Heart right ventricle (tissue), 16 donors: Measurements from ENCODE around the gene PNMA6E. TPM values are rescaled to one million over a fixed set of nuclear protein-coding genes. Genes with fewer than 3 reads are reported as not detected.

Experiments used
- ATAC-seq, 8 donors: fragments of 200-7000 bp; cut with Tn5 transposase; one replicate each; pipeline ENCODE4 v1.9.1; 2020; ENCODE audit warnings: mild to moderate bottlenecking in 8 of 8, moderate library complexity in 8 of 8, moderate number of reproducible peaks in 1 of 8
- DNase-seq, 2 donors: peaks; one replicate each; pipeline ENCODE4 v3.0.0-alpha.2; 2020
- H3K27ac ChIP-seq, 10 donors: fragments of 200-600 bp; sonication (generic) in 2 of 10; one replicate each; pipeline versions ENCODE4 v1.5.0 to v1.8.0; 2020 to 2022; ENCODE audit warnings: mild to moderate bottlenecking in 3 of 10
- H3K27me3 ChIP-seq, 7 donors: fragments of 200-600 bp; one replicate each; pipeline ENCODE4 v1.8.0; 2021 to 2022; ENCODE audit warnings: mild to moderate bottlenecking in 2 of 7
- H3K36me3 ChIP-seq, 9 donors: fragments of 200-600 bp; sonication (generic) in 1 of 9; one replicate each; pipeline versions ENCODE4 v1.5.0 to v1.8.0; 2020 to 2022; ENCODE audit warnings: mild to moderate bottlenecking in 2 of 9
- H3K4me1 ChIP-seq, 9 donors: fragments of 200-600 bp; sonication (generic) in 1 of 9; one replicate each; pipeline versions ENCODE4 v1.5.0 to v1.8.0; 2020 to 2022; ENCODE audit warnings: mild to moderate bottlenecking in 4 of 9
- H3K4me3 ChIP-seq, 10 donors: fragments of 200-600 bp; sonication (generic) in 2 of 10; one replicate each; pipeline versions ENCODE4 v1.5.0 to v1.8.0; 2020 to 2022; ENCODE audit warnings: mild to moderate bottlenecking in 7 of 10, moderate library complexity in 2 of 10
- H3K9me3 ChIP-seq, 11 donors: fragments of 200-600 bp in 10 of 11; sonication (generic) in 2 of 11; one replicate each; pipeline versions ENCODE4 v1.5.0 to v1.8.0; 2013 to 2022; ENCODE audit warnings: mild to moderate bottlenecking in 2 of 11, control low read depth in 1 of 11, moderate library complexity in 1 of 11
- WGBS, 2 donors: extraction: QIAGEN DNeasy Blood & Tissue Kit; methylation state at CpG; one replicate each; pipeline ENCODE4 v1.1.7; 2013; ENCODE audit warnings: inconsistent platforms in 1 of 2; 5-methylcytosine and 5-hydroxymethylcytosine counted together
- intact Hi-C, 10 donors: fragments of 100-400 bp; cut with DNase I; formaldehyde crosslinking; loops; one replicate each; pipeline versions ENCODE4 v1.11.1 to v1.14.2; 2022
- polyA plus RNA-seq, 2 donors: library from polyadenylated mRNA; stranded (reverse); fragments of 200-250 nt; gene quantifications; one replicate each; pipeline ENCODE4 v1.2.3, GENCODE V29; 2013
- total RNA-seq, 10 donors: library from RNA; stranded (reverse); fragmentation: NEBNext Ultra II Directional in 3 of 10; extraction: Animal tissue kit (Norgen Biotek cat#: 25700) in 3 of 10; gene quantifications; one replicate each; pipeline versions ENCODE4 v1.2.1 to v1.2.4, GENCODE V29; 2021 to 2023
- TF ChIP-seq, protein P1 (sequence below), 9 donors: fragments of 200-600 bp; sonication (generic) in 2 of 9; IDR thresholded peaks; one replicate each; pipeline versions ENCODE4 v1.5.0 to v1.8.0; 2021 to 2022; ENCODE audit warnings: antibody characterized with exemption in 9 of 9, mild to moderate bottlenecking in 5 of 9, moderate library complexity in 1 of 9
- donor health status: Arrhythmogenic right ventricular cardiomyopathy.
- donor health status: ischemic (EF 13 %, LVEDD 7.1; RV severe dilation, severe dysfunction).
- donor health status: healthy with polysubstance abuse.
- donor health status: DM: no; HTN: yes; CAD: no.
- donor health status: DM: no; HTN: no; CAD: no.
- donor health status: ischemic (EF 25% LVEDD 6.9; RV normal size, moderate dysfunction).
- donor health status: ischemic (EF 25% LVEDD 5.7; RV mildly dilated, moderate dysfunction).
- donor health status: healthy.
- donor health status: DM: yes; HTN: yes; CAD: no.
- donor health status: Ischemic cardiomyopathy.
- donor health status: ischemic (EF 35%, LVEDD 5.7; RV mildly dilated, moderate dysfunction).
- donor health status: nonischemic (EF 11% LVEDD 7.7; RV severe dilation, severe dysfunction).
- donor health status: DM: yes; HTN: yes; CAD: no.
- donor health status: PGD.
- donor health status: ischemic (EF 29% LVEDD 5.4; RV normal size, mild dysfunction).
- donor health status: nonischemic (EF 23%, LVEDD 6.1; RV moderate dilation, normal function).

PNMA6E gene
- total and polyA plus RNA-seq, 12 donors: not detected

DNA sequence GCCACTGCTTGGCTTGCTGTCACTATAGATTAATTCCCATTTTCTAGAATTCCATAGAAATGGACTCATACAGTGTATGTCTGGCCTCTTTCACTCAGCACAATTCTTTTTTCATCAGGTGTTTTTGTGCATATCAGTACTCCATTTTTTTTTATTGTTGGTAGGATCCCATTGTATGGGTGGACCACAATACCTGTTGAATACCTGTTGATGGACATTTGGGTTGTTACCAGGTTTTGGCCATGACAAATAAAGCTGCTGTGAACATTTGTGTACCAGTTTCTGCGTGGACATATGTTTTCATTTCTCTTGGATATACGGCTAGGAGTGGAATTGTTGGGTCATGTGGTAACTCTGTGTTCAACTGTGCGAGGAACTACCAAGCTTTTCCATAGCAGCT, 25.1 kb upstream of the PNMA6E start:
- Histone ChIP-seq H3K4me1 (no peaks in the 10 kb centered on the region), H3K27ac (no peak overlapping the region), H3K27me3 (peaks cover 0 to 8% (median 0%) of the 10 kb centered on the region in 7 donors), H3K36me3 (no peaks in the 10 kb centered on the region), H3K4me3 (no peak overlapping the region), H3K9me3 (peaks cover 0 to 10% (median 0%) of the 10 kb centered on the region in 11 donors)
- no peak for ATAC-seq
- DNase-seq: no peak
- TF ChIP-seq, protein P1, sequence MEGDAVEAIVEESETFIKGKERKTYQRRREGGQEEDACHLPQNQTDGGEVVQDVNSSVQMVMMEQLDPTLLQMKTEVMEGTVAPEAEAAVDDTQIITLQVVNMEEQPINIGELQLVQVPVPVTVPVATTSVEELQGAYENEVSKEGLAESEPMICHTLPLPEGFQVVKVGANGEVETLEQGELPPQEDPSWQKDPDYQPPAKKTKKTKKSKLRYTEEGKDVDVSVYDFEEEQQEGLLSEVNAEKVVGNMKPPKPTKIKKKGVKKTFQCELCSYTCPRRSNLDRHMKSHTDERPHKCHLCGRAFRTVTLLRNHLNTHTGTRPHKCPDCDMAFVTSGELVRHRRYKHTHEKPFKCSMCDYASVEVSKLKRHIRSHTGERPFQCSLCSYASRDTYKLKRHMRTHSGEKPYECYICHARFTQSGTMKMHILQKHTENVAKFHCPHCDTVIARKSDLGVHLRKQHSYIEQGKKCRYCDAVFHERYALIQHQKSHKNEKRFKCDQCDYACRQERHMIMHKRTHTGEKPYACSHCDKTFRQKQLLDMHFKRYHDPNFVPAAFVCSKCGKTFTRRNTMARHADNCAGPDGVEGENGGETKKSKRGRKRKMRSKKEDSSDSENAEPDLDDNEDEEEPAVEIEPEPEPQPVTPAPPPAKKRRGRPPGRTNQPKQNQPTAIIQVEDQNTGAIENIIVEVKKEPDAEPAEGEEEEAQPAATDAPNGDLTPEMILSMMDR (IDR thresholded peaks at IDR 0.05): no peak
- 95 to 100% methylated on average over 3 of the region's 3 CpGs for WGBS, 2 donors
- intact Hi-C loops: no loop called here

- WGBS, 2 donors: 70% methylated on average over 8 of the region's 8 CpGs
- Histone ChIP-seq H3K27me3 (peaks cover 0 to 8% (median 0%) of the 10 kb centered on the region in 7 donors), H3K4me1 (no peaks in the 10 kb centered on the region), H3K36me3 (no peaks in the 10 kb centered on the region), H3K4me3 (no peak overlapping the region), H3K27ac (no peak overlapping the region), H3K9me3 (no peaks in the 10 kb centered on the region)
- TF ChIP-seq, protein P1 (IDR thresholded peaks at IDR 0.05): no peak
- DNase-seq (peak in 1 of 2 donors; percentile 41), ATAC-seq (peak in 1 of 8 donors; percentile 40)
- intact Hi-C loops: no loop called here
Measured at GRCh38 chrX:153423652-153424051, 22.5 kb upstream of the PNMA6E start.

DNA sequence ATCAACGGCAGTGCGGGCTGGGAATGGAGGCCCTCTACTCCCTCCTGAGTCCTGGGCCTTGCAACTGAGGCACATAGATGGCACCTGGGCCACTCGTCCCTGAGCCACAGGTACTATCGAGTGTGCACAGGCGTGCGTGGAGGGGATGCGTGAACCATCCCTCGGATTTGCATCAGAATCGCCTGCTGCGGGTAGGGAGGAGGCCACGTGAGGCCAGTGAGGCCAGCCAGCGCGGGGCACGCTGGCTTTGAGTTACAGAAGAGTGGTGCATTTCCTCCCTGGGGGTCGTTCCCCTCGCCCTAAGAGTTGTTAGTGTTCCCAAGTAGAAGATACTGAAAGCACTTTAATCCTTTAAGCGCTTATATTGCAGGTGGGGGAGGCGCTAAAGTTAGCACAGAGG, 20.7 kb upstream of the PNMA6E start:
- Histone ChIP-seq H3K27ac (no peak overlapping the region), H3K27me3 (peaks cover 0 to 10% (median 0%) of the 10 kb centered on the region in 7 donors), H3K36me3 (no peaks in the 10 kb centered on the region), H3K4me1 (peaks cover 0 to under 1% (median 0%) of the 10 kb centered on the region in 9 donors), H3K9me3 (no peaks in the 10 kb centered on the region), H3K4me3 (no peak overlapping the region)
- intact Hi-C loops: no loop called here
- no peak for ATAC-seq
- 90 to 93% methylated on average over 17 to 18 of the region's 18 CpGs for WGBS, 2 donors
- TF ChIP-seq, protein P1 (IDR thresholded peaks at IDR 0.05): no peak
- DNase-seq: no peak

GRCh38 chrX:153420851-153421599, 19.9 kb upstream of the PNMA6E start:
- H3K27ac ChIP-seq: no peak overlapping the region

More at GRCh38 chrX:153420851-153421599, 19.9 kb upstream of the PNMA6E start:
- ATAC-seq: peak in 1 of 8 donors; percentile 39
- peaks cover 0 to 16% (median 0%) of the 10 kb centered on the region in 7 donors for H3K27me3 ChIP-seq
- no peaks in the 10 kb centered on the region for H3K9me3 ChIP-seq
- DNase-seq: no peak
- 91 to 92% methylated on average over 52 to 90 of the region's 91 CpGs for WGBS, 2 donors
- H3K36me3 ChIP-seq: no peaks in the 10 kb centered on the region
- TF ChIP-seq, protein P1 (IDR thresholded peaks at IDR 0.05): no peak
- peaks cover 0 to 8% (median 0%) of the 10 kb centered on the region in 9 donors for H3K4me1 ChIP-seq
- H3K4me3 ChIP-seq: no peak overlapping the region
- intact Hi-C loops: no loop called here
